ENCODE measurements around the gene ARFGEF2. TPM values are rescaled to one million over a fixed set of nuclear protein-coding genes. Genes with fewer than 3 reads are reported as not detected.

The ARFGEF2 gene
- total RNA-seq, 4 donors from 2014 or later, result 27.2 to 45.1 (median 35.3) TPM

GRCh38 chr20:48919882-48920526 is 1.5 kb upstream of the ARFGEF2 start:
- no peak for DNase-seq (ENCODE audit: low spot score in 2 of 2)
- peak in 1 of 3 donors; percentile 78 for TF ChIP-seq CTCF (IDR thresholded peaks at IDR 0.05)
- TF ChIP-seq POLR2A (IDR thresholded peaks at IDR 0.05), result no peak
- H3K4me3 ChIP-seq (ENCODE audit: low read depth, poor library complexity, severe bottlenecking), result no peak overlapping the region
- 66 to 82% methylated on average over 5 of the region's 5 CpGs for WGBS, 2 donors
- intact Hi-C loops (cut with DNase I; ENCODE audit: low total_unique reads), result no loop called here

DNA sequence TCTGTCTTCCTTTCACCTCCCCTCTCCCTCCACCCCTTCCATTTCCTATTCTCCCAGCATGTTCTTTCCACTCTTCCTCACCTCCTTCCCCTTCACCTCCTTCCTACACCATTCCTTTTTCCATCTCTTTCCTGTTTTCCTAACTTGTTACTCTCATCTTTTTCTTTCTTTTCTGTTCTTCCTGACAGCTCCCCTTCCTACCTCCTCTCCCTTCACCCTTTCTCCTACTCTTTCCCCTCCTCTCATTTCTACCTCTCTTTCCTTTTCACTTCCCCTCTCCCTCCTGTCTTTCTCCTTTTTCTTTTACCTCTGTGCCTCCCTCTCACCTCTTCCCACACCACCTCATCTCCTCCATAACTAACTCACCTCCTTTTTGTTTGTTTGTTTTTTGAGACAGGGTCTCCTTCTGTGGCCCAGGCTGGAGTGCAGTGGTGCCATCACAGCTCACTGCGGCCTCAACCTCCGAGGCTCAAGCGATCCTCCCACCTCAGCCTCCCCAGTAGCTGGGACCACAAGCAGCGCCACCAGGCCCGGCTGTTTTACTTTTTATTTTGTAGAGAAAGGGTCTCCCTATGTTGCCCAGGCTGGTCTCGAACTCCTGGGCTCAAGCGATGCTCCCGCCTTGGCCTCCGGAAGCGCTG is 864 bp upstream of the ARFGEF2 start:
- intact Hi-C loops (cut with DNase I; ENCODE audit: low total_unique reads), result no loop called here
- peak in 1 of 2 donors; percentile 87 for DNase-seq (ENCODE audit: low spot score in 2 of 2)
- WGBS, 2 donors, result 25 to 27% methylated on average over 10 of the region's 10 CpGs
- TF ChIP-seq POLR2A (IDR thresholded peaks at IDR 0.05), result no peak
- peak in 1 of 3 donors; percentile 7 for TF ChIP-seq CTCF (IDR thresholded peaks at IDR 0.05)
- peak overlapping the region; percentile 85 for H3K4me3 ChIP-seq (ENCODE audit: low read depth, poor library complexity, severe bottlenecking)

DNA sequence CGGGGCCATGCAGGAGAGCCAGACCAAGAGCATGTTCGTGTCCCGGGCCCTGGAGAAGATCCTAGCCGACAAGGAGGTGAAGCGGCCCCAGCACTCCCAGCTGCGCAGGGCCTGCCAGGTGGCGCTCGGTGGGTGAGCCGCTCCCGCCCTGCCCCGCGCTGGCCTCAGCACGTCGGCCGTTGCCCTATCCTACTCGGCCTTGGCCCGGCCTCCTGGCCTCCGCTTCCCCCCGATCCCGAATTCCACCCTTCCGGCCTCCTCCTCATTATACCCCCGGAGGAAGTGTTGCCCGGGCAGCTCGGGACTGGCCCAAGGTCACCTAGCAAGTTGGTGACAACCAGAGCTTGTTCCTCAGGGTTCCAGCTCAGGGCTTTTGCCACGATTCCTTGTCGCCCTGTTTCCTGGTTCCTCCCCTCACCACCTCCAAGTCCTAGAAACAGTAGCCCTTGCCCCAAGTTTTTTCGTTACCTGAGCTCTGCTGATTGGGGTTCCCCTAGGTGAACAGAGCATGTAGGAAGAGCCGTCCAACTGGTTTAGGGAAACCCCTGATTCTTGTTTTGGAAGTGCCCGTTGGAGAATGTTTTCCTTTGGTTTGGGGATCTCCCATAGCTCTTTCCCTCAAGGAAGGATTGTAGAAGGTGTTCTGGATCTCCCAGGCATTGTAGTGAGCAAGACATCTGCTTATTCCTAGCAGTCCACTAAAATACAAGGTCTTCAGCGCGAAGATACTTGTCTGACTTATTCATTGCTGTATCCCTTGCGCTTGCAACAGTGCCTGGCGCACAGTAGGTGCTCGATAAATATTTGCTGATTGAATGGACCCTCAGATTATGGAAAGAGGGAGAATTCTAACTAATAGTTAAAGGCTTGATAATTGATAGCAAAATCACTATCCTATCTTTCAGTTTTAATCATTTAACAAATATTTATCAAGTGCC is 641 bp downstream of the ARFGEF2 start:
- WGBS, 2 donors, result 11 to 12% methylated on average over 24 to 27 of the region's 34 CpGs
- intact Hi-C loops (cut with DNase I; ENCODE audit: low total_unique reads), result no loop called here
- peak; percentile 27 to 88 for DNase-seq (ENCODE audit: low spot score in 2 of 2)

GRCh38 chr20:48923149-48923718 is 1.7 kb downstream of the ARFGEF2 start:
- no peak for DNase-seq (ENCODE audit: low spot score in 2 of 2)
- intact Hi-C loops (cut with DNase I; ENCODE audit: low total_unique reads), result no loop called here
- H3K4me3 ChIP-seq (ENCODE audit: low read depth, poor library complexity, severe bottlenecking), result no peak overlapping the region
- 25 to 38% methylated on average over 4 of the region's 4 CpGs for WGBS, 2 donors
- TF ChIP-seq POLR2A (IDR thresholded peaks at IDR 0.05) (no peak), CTCF (IDR thresholded peaks at IDR 0.05) (no peak)

More for the DNA sequence above, 641 bp downstream of the ARFGEF2 start:
- H3K4me3 ChIP-seq (ENCODE audit: low read depth, poor library complexity, severe bottlenecking), result peak overlapping the region; percentile 85
- no peak for TF ChIP-seq POLR2A (IDR thresholded peaks at IDR 0.05)
- no peak for TF ChIP-seq CTCF (IDR thresholded peaks at IDR 0.05)

GRCh38 chr20:48924756-48925109 is 3.2 kb downstream of the ARFGEF2 start:
- 46 to 54% methylated on average over 3 of the region's 3 CpGs for WGBS, 2 donors
- TF ChIP-seq CTCF (IDR thresholded peaks at IDR 0.05) (no peak), POLR2A (IDR thresholded peaks at IDR 0.05) (no peak)
- DNase-seq (ENCODE audit: low spot score in 2 of 2), result no peak
- intact Hi-C loops (cut with DNase I; ENCODE audit: low total_unique reads), result no loop called here
- no peak overlapping the region for H3K4me3 ChIP-seq (ENCODE audit: low read depth, poor library complexity, severe bottlenecking)

Data from lower leg skin (tissue), 4 donors.